ENCODE data around the gene USP12. TPM values are rescaled to one million over a fixed set of nuclear protein-coding genes. Genes with fewer than 3 reads are reported as not detected.
A peak's percentile ranks its signal among the peaks of the same experiment; 100 is the strongest.
"Not testable (repeated sequence)": the region's sequence is repeated elsewhere in the genome, so short reads cannot be mapped to it uniquely, and the experiment has no call there.

USP12 gene
- total RNA-seq (ENCODE audit: low replicate concordance) = 15.3 and 28.2 TPM in 2 replicates

DNA sequence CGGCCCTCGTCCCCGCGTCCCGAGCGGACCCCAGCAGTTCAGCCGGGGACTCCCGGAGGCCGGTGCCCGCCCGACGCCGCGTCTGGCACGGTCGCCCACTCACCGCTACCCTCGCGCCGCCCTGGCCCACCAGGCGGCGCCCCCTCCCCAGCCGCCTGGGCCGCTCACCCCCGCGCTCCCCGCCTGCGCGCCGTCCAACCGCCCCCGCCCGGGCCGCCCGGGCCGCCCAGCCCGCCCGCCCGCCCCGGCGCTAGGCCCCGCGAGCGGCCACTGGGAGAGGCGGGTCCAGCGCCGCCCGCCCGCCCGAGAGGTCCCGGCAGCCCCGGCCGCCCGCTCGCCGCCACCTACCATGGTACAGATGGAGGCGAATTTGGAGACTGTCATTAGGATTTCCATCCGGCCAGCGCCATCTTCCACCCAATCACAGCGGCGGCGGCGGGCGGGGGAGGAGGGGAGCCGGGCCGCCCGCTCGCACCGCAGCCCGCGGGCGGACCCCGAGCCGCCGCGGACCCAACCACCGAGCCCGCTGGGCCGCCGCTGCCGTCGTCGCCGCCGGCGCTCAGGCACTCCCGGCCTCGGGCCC lies at the start of gene USP12:
Gene USP12, minus strand, starts transcription at position 568 of the 583 bp plus-strand sequence. Its CDS starts 172 bp downstream, at position 396.
- DNase-seq (ENCODE audit: low read depth) = no peak

GRCh38 chr13:27219611-27220010 lies 48.0 kb upstream of the USP12 start:
- TF ChIP-seq, protein P1, sequence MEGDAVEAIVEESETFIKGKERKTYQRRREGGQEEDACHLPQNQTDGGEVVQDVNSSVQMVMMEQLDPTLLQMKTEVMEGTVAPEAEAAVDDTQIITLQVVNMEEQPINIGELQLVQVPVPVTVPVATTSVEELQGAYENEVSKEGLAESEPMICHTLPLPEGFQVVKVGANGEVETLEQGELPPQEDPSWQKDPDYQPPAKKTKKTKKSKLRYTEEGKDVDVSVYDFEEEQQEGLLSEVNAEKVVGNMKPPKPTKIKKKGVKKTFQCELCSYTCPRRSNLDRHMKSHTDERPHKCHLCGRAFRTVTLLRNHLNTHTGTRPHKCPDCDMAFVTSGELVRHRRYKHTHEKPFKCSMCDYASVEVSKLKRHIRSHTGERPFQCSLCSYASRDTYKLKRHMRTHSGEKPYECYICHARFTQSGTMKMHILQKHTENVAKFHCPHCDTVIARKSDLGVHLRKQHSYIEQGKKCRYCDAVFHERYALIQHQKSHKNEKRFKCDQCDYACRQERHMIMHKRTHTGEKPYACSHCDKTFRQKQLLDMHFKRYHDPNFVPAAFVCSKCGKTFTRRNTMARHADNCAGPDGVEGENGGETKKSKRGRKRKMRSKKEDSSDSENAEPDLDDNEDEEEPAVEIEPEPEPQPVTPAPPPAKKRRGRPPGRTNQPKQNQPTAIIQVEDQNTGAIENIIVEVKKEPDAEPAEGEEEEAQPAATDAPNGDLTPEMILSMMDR (IDR thresholded peaks at IDR 0.05; ENCODE audit: insufficient read depth, low read length) = no peak
- DNase-seq (ENCODE audit: low read depth) = no peak
- H3K4me3 ChIP-seq (ENCODE audit: low read depth, low read length) = no peak overlapping the region

More for the DNA sequence above, at the start of gene USP12:
- H3K4me3 ChIP-seq (ENCODE audit: low read depth, low read length) = peak within 1 kb of the TSS; percentile 83
- TF ChIP-seq, protein P1 (IDR thresholded peaks at IDR 0.05; ENCODE audit: insufficient read depth, low read length) = peak; percentile 20

DNA sequence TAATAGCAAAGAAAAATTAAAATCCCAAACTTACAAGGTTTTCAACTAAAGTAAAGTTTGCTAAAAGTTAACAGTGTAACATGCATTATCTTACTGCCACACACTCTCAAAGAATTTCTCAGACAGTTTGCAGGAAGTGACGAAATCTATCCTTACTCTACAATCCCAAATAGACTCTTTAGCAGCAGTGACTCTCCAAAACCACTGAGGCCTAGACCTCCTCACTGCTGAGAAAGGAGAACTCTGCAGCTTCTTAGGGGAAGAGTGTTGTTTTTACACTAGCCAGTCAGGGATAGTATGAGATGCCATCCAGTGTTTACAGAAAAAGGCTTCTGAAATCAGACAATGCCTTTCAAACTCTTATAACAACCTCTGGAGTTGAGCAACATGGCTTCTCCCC lies 47.2 kb upstream of the USP12 start:
- not testable (repeated sequence) for H3K4me3 ChIP-seq (ENCODE audit: low read depth, low read length)
- DNase-seq (ENCODE audit: low read depth) = peak; percentile 13

DNA sequence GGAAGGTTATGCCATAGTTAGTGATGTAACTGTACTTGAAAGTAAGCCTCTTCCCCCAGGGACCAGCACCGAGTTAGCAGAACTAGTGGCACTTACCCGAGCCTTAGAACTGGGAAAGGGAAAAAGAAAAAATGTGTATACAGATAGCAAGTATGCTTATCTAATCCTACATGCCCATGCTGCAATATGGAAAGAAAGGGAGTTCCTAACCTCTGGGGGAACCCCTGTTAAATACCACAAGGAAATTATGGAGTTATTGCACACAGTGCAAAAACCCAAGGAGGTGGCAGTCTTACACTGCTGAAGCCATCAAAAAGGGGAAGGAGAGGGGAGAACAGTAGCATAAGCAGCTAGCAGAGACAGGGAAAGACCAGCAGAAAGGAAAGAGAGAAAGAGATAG lies 46.2 kb upstream of the USP12 start:
- not testable (repeated sequence) for DNase-seq (ENCODE audit: low read depth); H3K4me3 ChIP-seq (ENCODE audit: low read depth, low read length)

DNA sequence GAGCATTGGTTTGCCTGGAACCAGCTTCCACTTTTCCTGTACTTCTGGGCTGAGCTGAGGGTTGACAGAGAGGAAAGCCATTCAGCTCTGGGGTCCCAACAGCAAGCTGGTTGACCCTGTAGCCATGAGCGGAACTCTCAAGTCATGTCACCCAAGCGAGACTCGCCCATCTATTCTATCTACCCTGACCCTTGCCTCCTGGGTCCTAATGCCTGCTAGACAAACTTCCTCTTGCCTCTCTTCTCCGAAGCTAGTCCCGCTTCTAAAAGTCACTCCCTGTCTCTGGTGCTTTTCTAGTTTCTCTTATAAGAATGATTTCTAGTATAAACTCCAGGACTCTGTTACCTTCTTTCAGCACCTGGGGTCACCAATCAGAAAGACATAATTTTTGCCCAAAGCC lies 41.8 kb upstream of the USP12 start:
- DNase-seq (ENCODE audit: low read depth) = not testable (repeated sequence)

DNA sequence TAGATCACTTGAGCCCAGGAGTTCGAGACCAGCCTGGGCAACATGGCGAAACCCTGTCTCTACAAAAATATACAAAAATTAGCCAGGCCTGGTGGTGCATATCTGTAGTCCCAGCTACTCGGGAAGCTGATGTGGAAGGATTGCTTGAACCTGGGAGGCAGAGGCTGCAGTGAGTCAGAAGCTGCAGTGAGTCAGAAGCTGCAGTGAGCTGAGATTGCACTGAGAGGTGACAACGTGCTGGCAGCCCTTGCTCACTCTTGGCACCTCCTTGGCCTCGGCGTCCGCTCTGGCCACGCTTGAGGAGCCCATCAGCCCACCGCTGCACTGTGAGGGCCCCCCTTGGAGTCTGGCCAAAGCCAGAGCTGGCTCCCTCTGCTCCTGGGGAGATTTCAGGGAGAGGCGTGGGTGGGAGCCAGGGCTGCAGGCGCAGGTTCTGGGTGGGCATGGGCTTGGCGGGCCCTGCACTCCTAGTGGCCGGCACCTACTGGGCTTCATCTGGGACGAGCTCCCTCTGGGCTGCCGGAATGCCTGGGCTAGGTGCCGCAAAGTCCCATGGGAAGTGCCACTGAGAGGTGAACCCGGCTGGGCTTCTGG lies 40.3 kb upstream of the USP12 start:
- TF ChIP-seq, protein P1 (IDR thresholded peaks at IDR 0.05; ENCODE audit: insufficient read depth, low read length) = no peak
- no peak overlapping the region for H3K4me3 ChIP-seq (ENCODE audit: low read depth, low read length)
- DNase-seq (ENCODE audit: low read depth) = peak; percentile 69

More for the DNA sequence above, 41.8 kb upstream of the USP12 start:
- H3K4me3 ChIP-seq (ENCODE audit: low read depth, low read length) = not testable (repeated sequence)

DNA sequence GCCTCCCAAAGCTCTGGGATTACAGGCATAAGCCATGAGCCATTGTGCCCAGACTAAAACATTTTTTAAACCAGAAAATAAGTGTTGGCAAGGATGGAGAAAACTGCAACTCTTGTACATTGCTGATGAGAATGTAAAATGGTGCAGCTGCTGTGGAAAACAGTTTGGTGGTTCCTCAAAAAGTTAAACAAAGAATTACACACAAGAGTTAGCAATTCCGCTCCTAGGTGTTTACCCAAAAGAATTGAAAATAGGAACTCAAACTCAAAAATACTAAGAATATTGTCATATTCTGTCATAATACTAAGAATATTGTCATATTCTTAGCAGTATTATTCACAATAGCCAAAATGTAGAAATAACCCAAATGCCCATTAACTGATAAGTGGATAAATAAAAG lies 39.7 kb upstream of the USP12 start:
- DNase-seq (ENCODE audit: low read depth) = no peak
- TF ChIP-seq, protein P1 (IDR thresholded peaks at IDR 0.05; ENCODE audit: insufficient read depth, low read length) = no peak

DNA sequence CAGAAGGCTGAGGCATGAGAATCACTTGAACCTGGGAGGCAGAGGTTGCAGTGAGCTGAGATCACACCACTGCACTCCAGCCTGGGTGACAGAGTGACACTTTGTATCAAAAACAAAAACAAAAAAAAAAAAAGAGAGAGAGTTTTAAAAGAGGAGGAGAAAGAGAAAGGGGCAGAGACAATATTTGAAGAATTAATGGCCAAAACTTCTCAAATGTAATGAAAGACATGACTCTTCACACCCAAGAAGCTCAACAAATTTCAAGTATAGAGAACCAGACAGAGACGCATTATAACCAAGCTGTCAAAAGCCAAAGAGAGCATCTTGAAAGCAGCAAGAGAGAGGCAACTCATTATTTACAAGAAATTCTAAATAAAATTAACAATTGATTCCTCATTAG lies 36.9 kb upstream of the USP12 start:
- TF ChIP-seq, protein P1 (IDR thresholded peaks at IDR 0.05; ENCODE audit: insufficient read depth, low read length) = no peak
- no peak for DNase-seq (ENCODE audit: low read depth)
- H3K4me3 ChIP-seq (ENCODE audit: low read depth, low read length) = no peak overlapping the region

More for the DNA sequence above, 39.7 kb upstream of the USP12 start:
- H3K4me3 ChIP-seq (ENCODE audit: low read depth, low read length) = no peak overlapping the region

All from fibroblast of the aortic adventitia (primary cell).